PC-3 (cell line): ENCODE measurements around the gene NELFB. TPM values are rescaled to one million over a fixed set of nuclear protein-coding genes. Genes with fewer than 3 reads are reported as not detected.
A peak's percentile ranks its signal among the peaks of the same experiment; 100 is the strongest.

Experiments
- ATAC-seq: fragments of 200-7000 bp; cut with Tn5 transposase; 2 replicates; pipeline ENCODE4 v1.9.1; 2020; ENCODE audit warnings: mild to moderate bottlenecking, moderate library complexity
- BruUV-seq: library from RNA; stranded (reverse); fragments of 400-500 nt; replicated peaks from 2 replicates; lab custom pipeline; 2021; lab: Mats Ljungman, UMichigan
- CTCF ChIA-PET: fragments of 300-600 bp; sonication (Branson Sonifier 250); formaldehyde crosslinking; loops from one replicate; lab custom pipeline; 2022; ENCODE audit warnings: antibody characterized with exemption; lab: Charles Lee
- POLR2A ChIA-PET: fragments of 300-600 bp; sonication (Branson Sonifier 250); formaldehyde crosslinking; loops from one replicate; lab custom pipeline; 2022; ENCODE audit warnings: antibody characterized with exemption; ENCODE audit not compliant: unreplicated experiment; lab: Charles Lee
- DNase-seq: peaks from one replicate; pipeline ENCODE4 v3.0.0-alpha.2; 2015
- H2AFZ ChIP-seq: fragments of 300-600 bp; sonication (generic); 2 replicates; pipeline ENCODE4 v1.6.0; 2016; ENCODE audit warnings: antibody characterized with exemption, low read length
- H3F3A ChIP-seq: fragments of 300-600 bp; sonication (generic); one replicate; pipeline ENCODE4 v1.6.0; 2017; ENCODE audit warnings: antibody characterized with exemption, low read length, control low read depth, mild to moderate bottlenecking; ENCODE audit not compliant: unreplicated experiment
- H3K27ac ChIP-seq: fragments of 300-600 bp; sonication (generic); 2 replicates; pipeline ENCODE4 v1.5.1; 2016; ENCODE audit warnings: mild to moderate bottlenecking, low read length
- H3K27me3 ChIP-seq: fragments of 300-600 bp; sonication (generic); 2 replicates; pipeline ENCODE4 v1.6.1; 2016; ENCODE audit warnings: low read length, mixed read lengths
- H3K36me3 ChIP-seq: fragments of 300-600 bp; sonication (generic); 2 replicates; pipeline ENCODE4 v1.6.1; 2016; ENCODE audit warnings: low read depth, mixed run types, low read length, mixed read lengths
- H3K4me1 ChIP-seq: fragments of 300-600 bp; sonication (generic); 2 replicates; pipeline ENCODE4 v1.5.1; 2016; ENCODE audit warnings: low read length; ENCODE audit not compliant: insufficient read depth
- H3K4me2 ChIP-seq: fragments of 300-600 bp; sonication (generic); 2 replicates; pipeline ENCODE4 v1.6.0; 2016; ENCODE audit warnings: low read length
- H3K4me3 ChIP-seq: fragments of 300-600 bp; sonication (generic); 2 replicates; pipeline ENCODE4 v1.5.1; 2016; ENCODE audit warnings: mild to moderate bottlenecking, low read length, mixed read lengths
- H3K79me2 ChIP-seq: fragments of 300-600 bp; sonication (generic); 2 replicates; pipeline ENCODE4 v1.6.1; 2017; ENCODE audit warnings: low read length, mixed read lengths
- H3K9ac ChIP-seq: fragments of 300-600 bp; sonication (generic); 2 replicates; pipeline ENCODE4 v1.6.0; 2016; ENCODE audit warnings: mild to moderate bottlenecking, low read length
- H3K9me2 ChIP-seq: fragments of 300-600 bp; sonication (generic); replicated peaks from 2 replicates; pipeline ENCODE4 v1.6.1; 2016; ENCODE audit warnings: mixed run types, low read length, mixed read lengths
- H3K9me3 ChIP-seq: fragments of 300-600 bp; sonication (generic); 2 replicates; pipeline ENCODE4 v1.6.1; 2016; ENCODE audit warnings: low read length, mixed read lengths
- H4K20me1 ChIP-seq: fragments of 300-600 bp; sonication (generic); 2 replicates; pipeline ENCODE4 v1.6.1; 2016; ENCODE audit warnings: low read length, mixed read lengths
- EZH2 ChIP-seq: fragments of 300-600 bp; sonication (generic); IDR thresholded peaks from one replicate; pipeline ENCODE4 v1.6.1; 2017; ENCODE audit warnings: antibody characterized with exemption, mild to moderate bottlenecking, low read length; ENCODE audit not compliant: unreplicated experiment
- EZH2phosphoT487 ChIP-seq: fragments of 300-600 bp; sonication (generic); IDR thresholded peaks from 2 replicates; pipeline ENCODE4 v1.6.1; 2018; ENCODE audit warnings: mild to moderate bottlenecking, antibody characterized with exemption, low read length, borderline replicate concordance
- intact Hi-C: fragments of 100-400 bp; cut with micrococcal nuclease; formaldehyde crosslinking; loops from 2 replicates; pipeline ENCODE4 v1.9.0; 2023
- total RNA-seq: library from RNA; depleted of rRNA; stranded (reverse); fragments of >200 nt; gene quantifications from 2 replicates; pipeline ENCODE4 v1.2.3, GENCODE V29; 2014
- TF ChIP-seq, protein P1 (sequence below): fragments of 300-600 bp; sonication (generic); conservative IDR thresholded peaks from 2 replicates; pipeline ENCODE4 v1.5.1; 2017; ENCODE audit warnings: antibody characterized with exemption, low read depth, mild to moderate bottlenecking, low read length

NELFB gene
- total RNA-seq, 1 experiment from 2014 or later = 50.7 TPM

DNA sequence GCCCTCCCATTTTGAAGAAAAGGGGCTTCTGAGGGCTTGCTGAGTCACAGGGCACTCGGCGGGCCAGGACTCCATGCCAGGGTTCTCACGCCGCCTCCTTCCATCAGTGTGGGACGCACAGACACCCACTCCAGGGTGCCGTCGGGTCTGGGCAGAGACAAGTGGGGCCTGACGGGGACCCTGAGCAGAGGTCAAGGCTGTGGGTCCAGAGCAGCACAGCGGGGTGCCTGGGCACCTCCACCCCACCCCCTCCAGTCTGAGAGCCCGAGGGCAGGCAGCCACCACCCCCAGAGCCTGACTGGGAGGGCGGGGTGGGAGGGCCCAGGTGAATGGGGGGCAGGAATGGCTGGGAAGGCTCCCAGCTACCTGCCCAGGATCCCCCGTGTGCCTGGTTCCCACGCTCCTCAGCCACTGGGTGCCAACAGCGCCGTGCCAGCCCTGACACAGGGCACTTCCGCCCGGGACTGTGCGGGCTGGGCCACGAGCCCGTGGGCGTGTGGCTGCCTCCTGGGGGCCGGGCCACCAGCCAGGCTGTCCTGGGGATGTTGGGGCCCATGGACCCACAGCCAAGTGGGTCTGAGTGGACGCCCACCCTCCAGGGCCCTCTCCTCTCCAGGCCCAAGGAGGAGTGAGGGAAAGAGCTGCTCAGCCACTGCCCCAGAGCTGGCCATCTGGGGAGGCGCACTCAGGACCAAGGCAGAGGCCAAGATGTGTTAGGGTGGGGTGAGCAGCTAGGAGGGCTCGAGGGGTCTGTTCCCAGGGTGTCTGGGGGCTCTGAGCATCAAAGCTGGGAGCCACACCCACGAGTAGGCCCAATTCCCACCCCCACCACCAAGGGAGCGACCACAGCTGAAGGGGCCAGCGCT, 57.1 kb downstream of the NELFB start:
- no TSS peak for BruUV-seq
- H3K4me3 ChIP-seq = no peak overlapping the region
- H3K9ac ChIP-seq = peak overlapping the region; percentile 94
- TF ChIP-seq, protein P1, sequence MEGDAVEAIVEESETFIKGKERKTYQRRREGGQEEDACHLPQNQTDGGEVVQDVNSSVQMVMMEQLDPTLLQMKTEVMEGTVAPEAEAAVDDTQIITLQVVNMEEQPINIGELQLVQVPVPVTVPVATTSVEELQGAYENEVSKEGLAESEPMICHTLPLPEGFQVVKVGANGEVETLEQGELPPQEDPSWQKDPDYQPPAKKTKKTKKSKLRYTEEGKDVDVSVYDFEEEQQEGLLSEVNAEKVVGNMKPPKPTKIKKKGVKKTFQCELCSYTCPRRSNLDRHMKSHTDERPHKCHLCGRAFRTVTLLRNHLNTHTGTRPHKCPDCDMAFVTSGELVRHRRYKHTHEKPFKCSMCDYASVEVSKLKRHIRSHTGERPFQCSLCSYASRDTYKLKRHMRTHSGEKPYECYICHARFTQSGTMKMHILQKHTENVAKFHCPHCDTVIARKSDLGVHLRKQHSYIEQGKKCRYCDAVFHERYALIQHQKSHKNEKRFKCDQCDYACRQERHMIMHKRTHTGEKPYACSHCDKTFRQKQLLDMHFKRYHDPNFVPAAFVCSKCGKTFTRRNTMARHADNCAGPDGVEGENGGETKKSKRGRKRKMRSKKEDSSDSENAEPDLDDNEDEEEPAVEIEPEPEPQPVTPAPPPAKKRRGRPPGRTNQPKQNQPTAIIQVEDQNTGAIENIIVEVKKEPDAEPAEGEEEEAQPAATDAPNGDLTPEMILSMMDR = no peak
- TF ChIP-seq EZH2phosphoT487 (no peak), EZH2 (no peak)
- POLR2A ChIA-PET = interaction anchor here (0.6 kb wide), 1 partner anchor 9 kb away, joined by 3 read pairs; no protein-coding TSS in a partner anchor
- H3F3A ChIP-seq = no peaks in the 10 kb centered on the region
- no peaks in the 10 kb centered on the region for H3K9me2 ChIP-seq
- no peak overlapping the region for H2AFZ ChIP-seq
- H3K9me3 ChIP-seq = no peaks in the 10 kb centered on the region
- no peaks in the 10 kb centered on the region for H3K79me2 ChIP-seq
- intact Hi-C loops = no loop called here
- H3K4me1 ChIP-seq = peaks cover 29% of the 10 kb centered on the region
- H3K27me3 ChIP-seq = no peaks in the 10 kb centered on the region
- CTCF ChIA-PET = no interaction called here
- ATAC-seq = no peak
- H3K4me2 ChIP-seq = peak overlapping the region; percentile 65
- H3K27ac ChIP-seq = peak overlapping the region; percentile 97
- no peaks in the 10 kb centered on the region for H4K20me1 ChIP-seq
- H3K36me3 ChIP-seq = no peaks in the 10 kb centered on the region
- DNase-seq = no peak

GRCh38 chr9:137312852-137313325, 57.8 kb downstream of the NELFB start:
- POLR2A ChIA-PET = no interaction called here
- no peaks in the 10 kb centered on the region for H3K79me2 ChIP-seq
- TF ChIP-seq EZH2phosphoT487 (no peak), EZH2 (no peak)
- TF ChIP-seq, protein P1 = no peak
- no TSS peak for BruUV-seq
- CTCF ChIA-PET = no interaction called here
- H3K9me3 ChIP-seq = no peaks in the 10 kb centered on the region
- H4K20me1 ChIP-seq = no peaks in the 10 kb centered on the region
- H3F3A ChIP-seq = no peaks in the 10 kb centered on the region
- no peaks in the 10 kb centered on the region for H3K36me3 ChIP-seq
- ATAC-seq (no peak), DNase-seq (no peak)
- no peak overlapping the region for H3K4me3 ChIP-seq
- H3K27ac ChIP-seq = peak overlapping the region; percentile 26
- no peak overlapping the region for H3K4me2 ChIP-seq
- no peaks in the 10 kb centered on the region for H3K9me2 ChIP-seq
- H3K9ac ChIP-seq = peak overlapping the region; percentile 22; the same call in 1 of the 2 replicates
- peaks cover 29% of the 10 kb centered on the region for H3K4me1 ChIP-seq
- H3K27me3 ChIP-seq = no peaks in the 10 kb centered on the region
- no peak overlapping the region for H2AFZ ChIP-seq
- intact Hi-C loops = no loop called here
